IPS DF 6.9 (cell line): ENCODE results near the gene APOO.

ENCODE experiments used
- DNase-seq: peaks from one replicate; pipeline ENCODE4 v3.0.0-alpha.2; 2013; ENCODE audit warnings: low read depth, low spot score
- H3K27ac ChIP-seq: one replicate; pipeline ENCODE4 v1.5.1; 2013; ENCODE audit warnings: low read length, control low read depth
- H3K27me3 ChIP-seq: 2 replicates; pipeline ENCODE4 v1.6.1; 2013; ENCODE audit warnings: mild to moderate bottlenecking, low read length; ENCODE audit not compliant: control insufficient read depth, insufficient read depth
- H3K36me3 ChIP-seq: 2 replicates; pipeline ENCODE4 v1.6.1; 2013; ENCODE audit warnings: low read length; ENCODE audit not compliant: control insufficient read depth, insufficient read depth
- H3K4me1 ChIP-seq: 2 replicates; pipeline ENCODE4 v1.6.1; 2013; ENCODE audit warnings: low read length; ENCODE audit not compliant: control insufficient read depth, insufficient read depth
- H3K4me3 ChIP-seq: 2 replicates; pipeline ENCODE4 v1.5.1; 2013; ENCODE audit warnings: mild to moderate bottlenecking, low read length
- H3K9me3 ChIP-seq: 2 replicates; pipeline ENCODE4 v1.6.1; 2013; ENCODE audit warnings: low read length, inconsistent platforms; ENCODE audit not compliant: control insufficient read depth, insufficient read depth
- WGBS: extraction: QIAGEN DNeasy Blood & Tissue Kit; methylation state at CpG from one replicate; pipeline ENCODE4 v1.1.7; 2013; ENCODE audit warnings: mixed read lengths, missing lambda C conversion rate; ENCODE audit not compliant: insufficient read length, insufficient coverage; 5-methylcytosine and 5-hydroxymethylcytosine counted together

Gene APOO

DNA sequence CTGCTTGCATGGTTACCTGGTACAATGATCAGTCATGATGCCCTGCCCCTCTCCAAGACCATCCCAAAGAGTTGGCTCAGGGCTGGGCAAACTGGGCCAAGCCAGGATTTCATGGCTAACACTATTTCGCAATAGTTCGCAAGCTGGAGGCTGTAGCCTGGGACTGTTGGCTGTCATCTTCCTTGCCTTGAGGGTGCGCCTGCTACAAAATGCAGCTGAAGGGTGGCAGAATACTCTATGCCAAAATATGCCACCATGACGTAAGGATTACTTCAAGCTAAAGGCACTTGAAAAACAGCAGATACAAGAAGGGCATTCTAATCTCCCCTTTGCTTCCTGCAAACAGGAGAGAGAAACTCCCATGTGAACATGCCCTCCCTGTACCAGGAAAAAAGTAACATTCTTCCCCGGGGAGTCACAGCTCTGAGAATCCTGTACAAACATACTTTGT lies 103.8 kb downstream of the APOO start:
- Histone ChIP-seq H3K4me3 (no peak overlapping the region), H3K27me3 (no peaks in the 10 kb centered on the region), H3K9me3 (no peaks in the 10 kb centered on the region), H3K36me3 (no peaks in the 10 kb centered on the region), H3K4me1 (no peaks in the 10 kb centered on the region), H3K27ac (no peak overlapping the region)
- no peak for DNase-seq
- no CpG with 5 or more reads among the region's 5 CpGs for WGBS

DNA sequence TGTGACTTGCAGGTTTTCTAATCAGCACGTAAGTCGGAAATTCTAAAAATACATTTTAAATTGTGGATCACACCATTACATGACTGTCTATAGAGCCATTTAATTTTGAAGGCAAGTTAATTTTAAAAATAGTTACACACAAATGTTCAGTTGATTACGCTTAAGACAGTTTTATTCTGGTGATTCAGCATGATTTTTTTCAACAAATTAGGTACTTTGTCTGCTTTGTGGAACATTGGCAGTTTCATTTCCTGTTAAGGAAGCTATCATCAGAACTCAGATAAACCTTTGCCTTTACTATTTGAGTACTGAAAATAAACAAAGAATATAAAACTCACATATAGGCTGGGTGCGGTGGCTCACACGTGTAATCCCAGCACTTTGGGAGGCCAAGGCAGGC lies 105.3 kb downstream of the APOO start:
- no peaks in the 10 kb centered on the region for H3K9me3 ChIP-seq
- no peaks in the 10 kb centered on the region for H3K4me1 ChIP-seq
- H3K4me3 ChIP-seq = no peak overlapping the region
- no peak overlapping the region for H3K27ac ChIP-seq
- DNase-seq = no peak
- no peaks in the 10 kb centered on the region for H3K36me3 ChIP-seq
- no peaks in the 10 kb centered on the region for H3K27me3 ChIP-seq
- no CpG with 5 or more reads among the region's 5 CpGs for WGBS

DNA sequence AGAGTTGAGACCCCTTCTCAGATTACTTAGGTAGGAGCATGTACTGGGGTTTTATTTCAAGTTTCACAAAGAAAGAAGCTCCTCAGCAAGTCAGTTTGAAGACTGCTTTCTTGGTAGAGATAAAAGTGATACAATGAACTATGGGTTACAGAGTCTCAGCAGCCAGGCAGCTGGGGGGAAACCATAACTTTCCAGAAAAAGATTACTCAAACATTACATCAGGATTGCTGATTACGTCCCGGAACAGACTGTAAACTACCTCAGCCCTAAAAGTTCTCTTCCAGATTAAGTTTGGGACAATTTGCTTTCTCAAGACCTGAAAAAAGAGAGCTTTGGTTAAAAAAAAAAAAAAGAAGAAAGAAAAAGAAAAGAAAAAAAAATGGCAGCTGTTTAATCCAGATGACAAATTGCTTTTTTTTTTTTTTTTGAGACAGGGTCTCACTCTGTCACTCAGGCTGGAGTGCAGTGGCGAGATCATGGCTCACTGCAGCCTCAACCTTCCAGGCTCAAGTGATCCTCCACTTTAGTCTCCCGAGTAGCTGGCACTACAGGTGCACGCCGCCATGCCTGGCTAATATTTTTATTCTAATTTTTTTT lies 108.2 kb downstream of the APOO start:
- H3K27me3 ChIP-seq = no peaks in the 10 kb centered on the region
- no peaks in the 10 kb centered on the region for H3K36me3 ChIP-seq
- H3K4me1 ChIP-seq = no peaks in the 10 kb centered on the region
- DNase-seq = no peak
- no peaks in the 10 kb centered on the region for H3K9me3 ChIP-seq
- H3K4me3 ChIP-seq = no peak overlapping the region
- no CpG with 5 or more reads among the region's 6 CpGs for WGBS
- no peak overlapping the region for H3K27ac ChIP-seq

DNA sequence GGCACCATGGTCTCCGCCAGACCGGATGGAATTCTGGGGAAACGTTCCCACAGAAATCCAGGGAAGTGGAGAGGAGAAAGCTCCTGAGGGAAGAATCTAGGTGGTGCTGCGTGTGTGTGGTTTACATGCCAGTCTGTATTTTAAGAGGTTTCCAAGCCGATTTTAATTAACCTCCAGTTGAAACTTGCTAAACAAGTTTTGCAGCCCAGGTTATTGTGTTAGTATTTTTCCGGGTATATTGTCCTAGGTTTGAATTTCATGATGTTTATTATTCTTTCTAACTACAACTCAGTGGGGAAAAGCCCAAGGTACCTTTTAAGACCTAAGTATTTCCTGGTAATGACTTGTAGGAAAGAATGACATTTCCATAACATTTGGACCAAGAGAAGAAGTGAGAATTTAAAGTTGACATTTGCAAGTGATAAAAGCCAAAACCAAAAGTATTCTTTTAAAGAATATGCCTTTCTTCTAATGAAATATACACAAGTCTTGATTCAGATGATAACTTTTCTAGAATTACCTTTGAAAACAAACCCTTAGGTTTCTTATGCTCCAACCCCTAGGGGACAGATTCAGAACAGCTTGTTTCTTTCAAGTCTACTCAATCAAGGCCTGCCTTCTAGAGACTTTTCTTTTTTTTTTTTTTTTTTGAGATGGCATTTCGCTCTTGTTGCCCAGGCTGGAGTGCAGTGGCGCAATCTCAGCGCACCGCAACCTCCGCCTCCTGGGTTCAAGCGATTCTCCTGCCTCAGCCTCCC lies 110.2 kb downstream of the APOO start:
- H3K27ac ChIP-seq = no peak overlapping the region
- H3K27me3 ChIP-seq = no peaks in the 10 kb centered on the region
- no peak for DNase-seq
- WGBS = no CpG with 5 or more reads among the region's 12 CpGs
- H3K4me1 ChIP-seq = peaks cover 1% of the 10 kb centered on the region; the same call in 1 of the 2 replicates
- no peaks in the 10 kb centered on the region for H3K9me3 ChIP-seq
- H3K4me3 ChIP-seq = no peak overlapping the region
- H3K36me3 ChIP-seq = no peaks in the 10 kb centered on the region

DNA sequence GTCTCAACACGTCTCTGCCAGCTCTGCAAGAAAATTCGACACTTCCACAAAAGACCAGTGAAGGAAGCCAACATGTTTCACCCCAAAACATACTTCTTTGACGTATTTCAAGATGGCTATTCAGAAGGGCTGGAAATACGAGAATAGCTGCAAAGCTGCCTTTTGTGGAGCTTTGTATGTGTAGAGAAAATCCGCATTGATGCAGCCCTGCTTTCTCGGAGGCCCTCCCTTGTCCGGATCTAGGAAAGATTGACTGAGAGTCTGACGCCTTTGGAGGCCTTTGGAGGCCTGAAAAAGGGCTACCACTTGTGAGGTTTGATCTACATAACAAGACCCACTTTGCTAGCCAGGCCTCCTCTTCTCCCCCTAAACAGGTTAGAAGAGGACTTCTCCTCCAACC lies 112.5 kb downstream of the APOO start:
- H3K4me1 ChIP-seq = peaks cover 1% of the 10 kb centered on the region; the same call in 1 of the 2 replicates

DNA sequence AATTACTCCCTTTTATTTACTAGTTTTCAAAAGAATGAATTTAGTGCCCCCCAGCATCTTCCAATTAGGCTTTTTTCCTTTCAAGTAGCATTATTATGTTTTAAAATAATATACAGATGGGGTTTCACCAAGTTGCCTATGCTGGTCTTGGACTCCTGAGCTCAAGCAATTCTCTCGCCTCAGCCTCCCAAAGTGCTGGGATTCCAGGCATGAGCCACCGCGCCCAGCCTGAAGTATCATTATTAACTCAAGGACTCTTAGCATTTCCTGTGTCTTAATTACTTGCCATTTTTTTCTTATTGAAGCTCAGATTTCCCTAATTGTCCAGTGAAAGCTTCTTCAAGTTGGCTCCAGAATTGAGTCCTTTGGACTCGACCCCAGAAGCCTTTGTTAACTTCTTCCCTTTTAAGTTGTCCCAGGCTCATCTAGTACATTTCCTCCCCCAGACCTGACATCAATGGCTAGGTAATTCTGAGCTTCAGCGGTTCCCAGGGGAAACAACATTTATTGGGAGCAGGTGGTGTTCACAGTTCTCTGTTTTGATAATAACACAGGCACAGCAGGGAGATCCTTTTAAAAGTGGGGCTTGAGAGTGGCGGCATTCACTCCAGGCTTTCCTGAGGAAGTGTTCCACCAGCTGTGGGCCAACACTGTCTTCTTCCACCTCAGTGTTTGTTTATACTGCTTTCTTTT lies 114.7 kb downstream of the APOO start:
- no CpG with 5 or more reads among the region's 6 CpGs for WGBS
- Histone ChIP-seq H3K4me3 (no peak overlapping the region), H3K27me3 (no peaks in the 10 kb centered on the region), H3K9me3 (no peaks in the 10 kb centered on the region), H3K4me1 (peaks cover 1% of the 10 kb centered on the region; the same call in 1 of the 2 replicates), H3K27ac (no peak overlapping the region), H3K36me3 (no peaks in the 10 kb centered on the region)
- DNase-seq = no peak

More for the DNA sequence above, 112.5 kb downstream of the APOO start:
- H3K9me3 ChIP-seq = no peaks in the 10 kb centered on the region
- WGBS = no CpG with 5 or more reads among the region's 8 CpGs
- no peak for DNase-seq
- H3K27me3 ChIP-seq = no peaks in the 10 kb centered on the region
- no peaks in the 10 kb centered on the region for H3K36me3 ChIP-seq
- H3K4me3 ChIP-seq = no peak overlapping the region
- H3K27ac ChIP-seq = no peak overlapping the region

DNA sequence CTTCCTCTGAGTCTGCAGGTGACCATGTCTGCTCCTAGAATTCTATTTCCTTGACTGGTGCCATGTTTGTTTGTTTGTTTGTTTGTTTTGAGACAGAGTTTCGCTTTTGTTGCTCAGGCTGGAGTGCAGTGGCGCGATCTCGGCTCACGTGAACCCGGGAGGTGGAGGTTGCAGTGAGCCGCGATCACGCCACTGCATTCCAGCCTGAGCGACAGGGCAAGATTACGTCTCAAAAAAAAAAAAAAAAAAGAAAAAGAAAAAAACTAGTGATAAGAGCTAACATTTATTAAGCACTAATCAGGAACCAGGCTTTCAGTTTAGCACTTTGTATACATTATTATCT lies 117.6 kb downstream of the APOO start:
- H3K27me3 ChIP-seq = no peaks in the 10 kb centered on the region
- no peak overlapping the region for H3K4me3 ChIP-seq
- no peaks in the 10 kb centered on the region for H3K9me3 ChIP-seq
- H3K27ac ChIP-seq = no peak overlapping the region
- DNase-seq = no peak
- peaks cover 1% of the 10 kb centered on the region; the same call in 1 of the 2 replicates for H3K4me1 ChIP-seq
- H3K36me3 ChIP-seq = no peaks in the 10 kb centered on the region
- no CpG with 5 or more reads among the region's 11 CpGs for WGBS

DNA sequence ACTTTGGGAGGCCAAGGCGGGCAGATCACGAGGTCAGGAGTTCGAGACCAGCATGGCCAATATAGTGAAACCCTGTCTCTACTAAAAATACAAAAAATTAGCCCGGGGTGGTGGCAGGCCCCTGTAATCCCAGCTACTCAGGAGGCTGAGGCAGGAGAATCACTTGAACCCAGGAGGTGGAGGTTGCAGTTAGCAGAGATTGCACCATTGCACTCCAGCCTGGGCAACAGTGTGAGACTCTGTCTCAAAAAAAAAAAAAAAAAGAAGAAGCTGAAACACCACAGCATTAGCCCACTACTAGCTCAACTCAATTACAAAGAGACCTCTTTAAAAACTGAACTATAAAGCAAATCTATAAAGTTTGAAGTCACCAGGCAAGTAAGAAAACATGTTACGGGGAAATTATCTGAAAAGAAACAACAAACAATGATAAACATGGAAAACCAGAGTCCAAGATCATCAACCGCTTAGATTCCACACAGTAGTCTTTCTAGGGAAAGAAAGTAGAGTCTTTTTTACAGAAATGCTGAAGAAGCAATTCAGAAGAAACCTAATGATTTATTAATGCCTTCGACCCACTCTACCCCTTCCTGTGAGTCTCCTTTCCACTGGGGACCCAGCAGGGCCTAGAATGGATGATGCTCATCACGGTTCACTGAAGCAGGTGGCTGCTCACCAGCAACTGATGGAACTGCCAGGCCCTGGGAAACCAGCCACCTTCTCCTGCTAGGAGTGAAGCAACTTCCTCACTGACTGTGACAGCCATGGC lies 118.2 kb downstream of the APOO start:
- no peaks in the 10 kb centered on the region for H3K36me3 ChIP-seq

DNA sequence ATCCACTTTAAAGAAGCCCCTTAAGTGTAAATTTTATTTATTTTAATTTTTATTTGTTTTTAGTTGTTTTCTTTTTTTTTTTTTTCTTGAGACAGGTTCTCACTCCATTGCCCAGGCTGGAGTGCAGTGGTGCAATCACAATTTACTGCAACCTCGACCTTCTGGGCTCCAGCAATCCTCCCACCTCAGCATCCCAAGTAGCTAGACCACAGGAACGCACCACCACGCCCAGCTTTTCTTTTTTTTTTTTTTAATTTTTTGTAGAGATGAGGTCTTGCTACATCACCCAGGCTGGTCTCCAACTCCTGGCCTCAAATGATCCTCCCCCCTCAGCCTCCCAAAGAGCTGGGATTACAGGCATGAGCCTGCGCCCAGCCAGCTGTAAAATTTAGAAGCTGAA lies 118.8 kb downstream of the APOO start:
- no peaks in the 10 kb centered on the region for H3K9me3 ChIP-seq
- no peaks in the 10 kb centered on the region for H3K27me3 ChIP-seq
- H3K27ac ChIP-seq = no peak overlapping the region
- WGBS = no CpG with 5 or more reads among the region's 4 CpGs
- H3K36me3 ChIP-seq = no peaks in the 10 kb centered on the region
- no peak overlapping the region for H3K4me3 ChIP-seq
- no peak for DNase-seq
- H3K4me1 ChIP-seq = peaks cover 1% of the 10 kb centered on the region; the same call in 1 of the 2 replicates

More for the DNA sequence above, 118.2 kb downstream of the APOO start:
- Histone ChIP-seq H3K27me3 (no peaks in the 10 kb centered on the region), H3K4me3 (no peak overlapping the region), H3K27ac (no peak overlapping the region), H3K4me1 (peaks cover 1% of the 10 kb centered on the region; the same call in 1 of the 2 replicates), H3K9me3 (no peaks in the 10 kb centered on the region)
- no CpG with 5 or more reads among the region's 8 CpGs for WGBS
- no peak for DNase-seq

DNA sequence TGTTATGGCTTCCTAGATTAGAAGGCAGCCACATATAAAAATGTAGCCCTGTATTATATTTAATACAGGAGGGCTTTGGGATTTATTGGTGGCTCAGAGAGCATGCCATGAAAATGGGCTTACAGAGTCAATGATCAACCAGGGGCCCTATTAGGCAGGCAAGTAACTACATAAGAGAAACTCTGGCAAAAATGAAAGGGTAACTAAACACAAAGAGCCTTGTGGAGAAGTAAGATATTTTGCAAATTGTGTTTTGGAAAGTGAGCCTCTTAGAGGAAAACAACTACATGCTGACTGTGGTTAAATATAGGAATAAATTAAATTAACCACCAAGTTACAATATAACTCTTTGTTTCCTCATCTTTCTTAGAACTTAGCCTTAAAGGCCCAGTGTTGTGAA lies 119.2 kb downstream of the APOO start:
- no peaks in the 10 kb centered on the region for H3K9me3 ChIP-seq
- H3K4me3 ChIP-seq = no peak overlapping the region
- no peak overlapping the region for H3K27ac ChIP-seq
- peaks cover 1% of the 10 kb centered on the region; the same call in 1 of the 2 replicates for H3K4me1 ChIP-seq
- H3K27me3 ChIP-seq = no peaks in the 10 kb centered on the region
- H3K36me3 ChIP-seq = no peaks in the 10 kb centered on the region
- no peak for DNase-seq
